Ascending aorta (tissue), 2 donors: Measurements from ENCODE around the gene JAK1. TPM values are rescaled to one million over a fixed set of nuclear protein-coding genes. Genes with fewer than 3 reads are reported as not detected.

Experiments
- DNase-seq, 2 donors: peaks; one replicate each; pipeline ENCODE4 v3.0.0-alpha.2; 2019; ENCODE audit warnings: low spot score in 2 of 2
- H3K27ac ChIP-seq, 2 donors: fragments of 200-600 bp; sonication (generic); one replicate each; pipeline ENCODE4 v1.5.1; 2016 to 2017; ENCODE audit warnings: mild to moderate bottlenecking in 1 of 2
- H3K27me3 ChIP-seq: fragments of 200-600 bp; sonication (generic); one replicate; pipeline ENCODE4 v1.5.1; 2017
- H3K36me3 ChIP-seq, 2 donors: fragments of 200-600 bp; sonication (generic); one replicate each; pipeline ENCODE4 v1.5.1; 2016
- H3K4me1 ChIP-seq, 2 donors: fragments of 200-600 bp; sonication (generic); one replicate each; pipeline ENCODE4 v1.5.1; 2016 to 2017; ENCODE audit warnings: mild to moderate bottlenecking in 1 of 2
- H3K4me3 ChIP-seq, 2 donors: fragments of 200-600 bp; sonication (generic); one replicate each; pipeline ENCODE4 v1.5.1; 2016 to 2017; ENCODE audit warnings: mild to moderate bottlenecking in 1 of 2
- H3K9me3 ChIP-seq, 2 donors: fragments of 200-600 bp; sonication (generic); one replicate each; pipeline ENCODE4 v1.5.1; 2016
- intact Hi-C: fragments of 100-400 bp; cut with DNase I; formaldehyde crosslinking; loops from one replicate; pipeline ENCODE4 v1.15.1; 2023
- total RNA-seq: library from RNA; depleted of rRNA; stranded (reverse); fragments of >200 nt; gene quantifications from one replicate; pipeline ENCODE4 v1.1.0, GENCODE V29; 2016
- TF ChIP-seq, protein P1 (sequence below), 3 experiments: fragments of 200-600 bp in 2 of 3; fragments of 450-650 bp in 1 of 3; sonication (generic) in 2 of 3; IDR thresholded peaks; one replicate each; pipeline ENCODE4 v1.5.1; 2016 to 2019; ENCODE audit warnings: antibody characterized with exemption in 3 of 3, mild to moderate bottlenecking in 1 of 3, moderate library complexity in 1 of 3

JAK1 gene
- total RNA-seq, 1 donor from 2014 or later = 53.5 TPM

- TF ChIP-seq, protein P1, sequence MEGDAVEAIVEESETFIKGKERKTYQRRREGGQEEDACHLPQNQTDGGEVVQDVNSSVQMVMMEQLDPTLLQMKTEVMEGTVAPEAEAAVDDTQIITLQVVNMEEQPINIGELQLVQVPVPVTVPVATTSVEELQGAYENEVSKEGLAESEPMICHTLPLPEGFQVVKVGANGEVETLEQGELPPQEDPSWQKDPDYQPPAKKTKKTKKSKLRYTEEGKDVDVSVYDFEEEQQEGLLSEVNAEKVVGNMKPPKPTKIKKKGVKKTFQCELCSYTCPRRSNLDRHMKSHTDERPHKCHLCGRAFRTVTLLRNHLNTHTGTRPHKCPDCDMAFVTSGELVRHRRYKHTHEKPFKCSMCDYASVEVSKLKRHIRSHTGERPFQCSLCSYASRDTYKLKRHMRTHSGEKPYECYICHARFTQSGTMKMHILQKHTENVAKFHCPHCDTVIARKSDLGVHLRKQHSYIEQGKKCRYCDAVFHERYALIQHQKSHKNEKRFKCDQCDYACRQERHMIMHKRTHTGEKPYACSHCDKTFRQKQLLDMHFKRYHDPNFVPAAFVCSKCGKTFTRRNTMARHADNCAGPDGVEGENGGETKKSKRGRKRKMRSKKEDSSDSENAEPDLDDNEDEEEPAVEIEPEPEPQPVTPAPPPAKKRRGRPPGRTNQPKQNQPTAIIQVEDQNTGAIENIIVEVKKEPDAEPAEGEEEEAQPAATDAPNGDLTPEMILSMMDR (IDR thresholded peaks at IDR 0.05) = no peak
- Histone ChIP-seq H3K9me3 (no peaks in the 10 kb centered on the region), H3K27ac (no peak overlapping the region), H3K27me3 (no peaks in the 10 kb centered on the region), H3K36me3 (no peaks in the 10 kb centered on the region), H3K4me1 (peaks cover 0 to 17% of the 10 kb centered on the region in 2 donors), H3K4me3 (no peak overlapping the region)
- DNase-seq = no peak
- intact Hi-C loops = no loop called here
Measured at GRCh38 chr1:64946916-64947315, 19.4 kb downstream of the JAK1 start.

DNA sequence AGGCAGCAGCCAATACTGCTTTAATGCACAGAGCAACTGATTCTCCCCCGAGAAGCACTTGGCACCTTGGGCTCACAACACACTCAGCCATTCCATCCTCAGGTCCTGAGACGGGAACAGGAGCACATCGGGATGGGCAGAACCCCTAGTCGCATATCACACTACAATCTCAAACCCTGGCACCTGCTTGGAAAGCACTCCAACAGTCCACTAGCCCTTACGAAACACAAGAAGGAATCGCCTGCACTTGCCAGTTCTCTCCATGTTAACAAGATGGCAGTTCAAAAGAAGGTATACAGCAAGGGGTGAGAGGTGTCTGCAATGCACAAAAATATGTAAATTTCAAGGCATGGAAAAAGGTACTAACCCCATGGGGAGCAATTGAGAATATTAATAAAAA is 21.4 kb downstream of the JAK1 start:
- no peak for DNase-seq
- H3K4me1 ChIP-seq = peaks cover 0 to 23% of the 10 kb centered on the region in 2 donors
- no peak overlapping the region for H3K4me3 ChIP-seq
- intact Hi-C loops = no loop called here
- H3K9me3 ChIP-seq = no peaks in the 10 kb centered on the region
- H3K27me3 ChIP-seq = no peaks in the 10 kb centered on the region
- H3K27ac ChIP-seq = no peak overlapping the region
- TF ChIP-seq, protein P1 (IDR thresholded peaks at IDR 0.05) = no peak
- no peaks in the 10 kb centered on the region for H3K36me3 ChIP-seq

DNA sequence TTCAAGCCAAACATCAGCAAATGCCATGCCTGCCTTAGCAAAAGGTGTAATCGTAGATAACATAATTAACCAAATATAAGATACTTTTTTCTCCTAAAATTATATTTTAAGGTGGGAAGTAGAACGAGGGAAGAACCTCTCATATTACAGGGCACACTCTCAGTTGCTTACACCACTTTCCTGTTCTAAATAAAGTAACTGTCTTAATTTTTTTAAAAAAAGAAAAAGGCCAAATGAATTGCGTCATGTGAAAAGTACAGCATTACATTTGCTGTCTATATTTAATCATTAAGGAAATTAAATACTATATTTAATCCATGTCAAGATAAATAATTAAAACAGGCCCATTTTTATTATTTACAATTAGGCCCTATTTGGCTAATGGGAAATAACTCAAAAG is 23.7 kb downstream of the JAK1 start:
- Histone ChIP-seq H3K27me3 (no peaks in the 10 kb centered on the region), H3K36me3 (no peaks in the 10 kb centered on the region), H3K4me3 (no peak overlapping the region), H3K4me1 (peaks cover 0 to 26% of the 10 kb centered on the region in 2 donors), H3K27ac (no peak overlapping the region), H3K9me3 (no peaks in the 10 kb centered on the region)
- TF ChIP-seq, protein P1 (IDR thresholded peaks at IDR 0.05) = no peak
- intact Hi-C loops = no loop called here
- no peak for DNase-seq

DNA sequence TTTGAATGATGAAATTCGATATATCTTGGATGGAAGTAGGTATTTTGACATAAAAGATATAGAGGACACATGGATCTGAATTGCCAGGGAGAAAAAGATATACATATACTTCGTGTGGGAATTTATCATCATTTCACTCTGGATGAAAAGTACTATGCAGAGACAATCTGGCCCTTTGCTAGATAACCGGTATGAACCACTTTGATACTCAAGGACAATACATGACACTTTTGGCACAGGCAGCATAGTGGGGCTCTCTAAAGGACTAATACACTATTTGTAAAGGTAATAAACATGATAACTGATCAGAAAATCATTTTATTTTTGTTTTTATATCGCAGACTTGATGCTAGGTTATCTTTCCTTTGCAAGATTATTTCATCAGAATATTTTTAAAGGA is 24.2 kb downstream of the JAK1 start:
- DNase-seq = no peak
- intact Hi-C loops = no loop called here

GRCh38 chr1:64941461-64942117 is 24.8 kb downstream of the JAK1 start:
- intact Hi-C loops = no loop called here
- Histone ChIP-seq H3K9me3 (no peaks in the 10 kb centered on the region), H3K4me1 (peaks cover 0 to 26% of the 10 kb centered on the region in 2 donors), H3K4me3 (no peak overlapping the region), H3K27ac (peak overlapping the region in 1 of 2 donors; percentile 26), H3K27me3 (no peaks in the 10 kb centered on the region), H3K36me3 (no peaks in the 10 kb centered on the region)
- TF ChIP-seq, protein P1 (IDR thresholded peaks at IDR 0.05) = no peak
- no peak for DNase-seq

More for the DNA sequence above, 24.2 kb downstream of the JAK1 start:
- Histone ChIP-seq H3K4me3 (no peak overlapping the region), H3K36me3 (no peaks in the 10 kb centered on the region), H3K9me3 (no peaks in the 10 kb centered on the region), H3K27me3 (no peaks in the 10 kb centered on the region), H3K27ac (peak overlapping the region in 1 of 2 donors; percentile 26), H3K4me1 (peaks cover 0 to 26% of the 10 kb centered on the region in 2 donors)
- TF ChIP-seq, protein P1 (IDR thresholded peaks at IDR 0.05) = no peak
